Thyroid gland (tissue), 4 donors: ENCODE data around the gene LRRN4CL. TPM values are rescaled to one million over a fixed set of nuclear protein-coding genes. Genes with fewer than 3 reads are reported as not detected.
A peak's percentile ranks its signal among the peaks of the same experiment; 100 is the strongest.

Source experiments
- DNase-seq, 2 donors: peaks; one replicate each; pipeline ENCODE4 v3.0.0-alpha.2; 2019
- H3K27ac ChIP-seq, 3 donors: fragments of 200-600 bp; sonication (generic); 1 replicate in 2 of 3; 2 replicates in 1 of 3; pipeline ENCODE4 v1.5.1; 2016 to 2019; ENCODE audit warnings: mild to moderate bottlenecking in 1 of 3, moderate library complexity in 1 of 3
- H3K27me3 ChIP-seq: fragments of 200-600 bp; sonication (generic); one replicate; pipeline ENCODE4 v1.5.1; 2019
- H3K36me3 ChIP-seq, 2 donors: fragments of 200-600 bp; sonication (generic); one replicate each; pipeline ENCODE4 v1.5.1; 2016 to 2019
- H3K4me1 ChIP-seq, 2 donors: fragments of 200-600 bp; sonication (generic); one replicate each; pipeline ENCODE4 v1.5.1; 2017 to 2019
- H3K4me3 ChIP-seq, 3 donors: fragments of 200-600 bp; sonication (generic); replicated peaks in 1 of 3; 1 replicate in 2 of 3; 2 replicates in 1 of 3; pipeline ENCODE4 v1.5.1; 2016; ENCODE audit warnings: mild to moderate bottlenecking in 1 of 3
- H3K9me3 ChIP-seq: fragments of 200-600 bp; sonication (generic); one replicate; pipeline ENCODE4 v1.5.1; 2017
- CTCF ChIP-seq, 6 experiments: fragments of 200-600 bp in 3 of 6; fragments of 450-650 bp in 3 of 6; sonication (generic) in 3 of 6; IDR thresholded peaks; one replicate each; pipeline ENCODE4 v1.5.1; 2016 to 2019; ENCODE audit warnings: antibody characterized with exemption in 6 of 6, mild to moderate bottlenecking in 2 of 6, inconsistent platforms in 1 of 6, moderate library complexity in 1 of 6
- POLR2A ChIP-seq, 2 donors: fragments of 450-650 bp; IDR thresholded peaks; one replicate each; pipeline ENCODE4 v1.6.1; 2017; ENCODE audit warnings: antibody characterized with exemption in 2 of 2, mild to moderate bottlenecking in 2 of 2, moderate library complexity in 1 of 2
- WGBS, 2 donors: methylation state at CpG; one replicate each; pipeline ENCODE4 v1.1.5; 2017; 5-methylcytosine and 5-hydroxymethylcytosine counted together
- intact Hi-C: fragments of 100-400 bp; cut with DNase I; formaldehyde crosslinking; loops from one replicate; pipeline ENCODE4 v1.15.1; 2023
- total RNA-seq, 4 donors: library from RNA; depleted of rRNA; stranded (reverse); fragments of >200 nt; gene quantifications; one replicate each; pipeline ENCODE4 v1.2.3, GENCODE V29; 2016

The LRRN4CL gene
- total RNA-seq, 4 donors from 2014 or later: 2.5 to 18.3 (median 9.0) TPM

GRCh38 chr11:62680825-62681240 is 8.5 kb downstream of the LRRN4CL start:
- 48 to 68% methylated on average over 3 to 4 of the region's 4 CpGs for WGBS, 2 donors
- no peaks in the 10 kb centered on the region for H3K27me3 ChIP-seq
- H3K9me3 ChIP-seq: no peaks in the 10 kb centered on the region
- H3K4me3 ChIP-seq: no peak overlapping the region
- TF ChIP-seq CTCF (IDR thresholded peaks at IDR 0.05): peak in 3 of 6 experiments; percentile 16 to 30 (median 20)
- TF ChIP-seq POLR2A (IDR thresholded peaks at IDR 0.05): no peak
- no peak overlapping the region for H3K27ac ChIP-seq
- no peak for DNase-seq
- H3K4me1 ChIP-seq: peaks cover 6 to 20% of the 10 kb centered on the region in 2 donors
- peaks cover 12% of the 10 kb centered on the region in 2 donors for H3K36me3 ChIP-seq
- intact Hi-C loops: no loop called here

- peak; percentile 88 for DNase-seq
- Histone ChIP-seq H3K27ac (peak within 1 kb of the TSS; percentile 77 to 82 (median 80)), H3K4me3 (peak within 1 kb of the TSS; percentile 69 to 98 (median 82)), H3K36me3 (peaks cover 12% of the 10 kb centered on the region in 2 donors), H3K27me3 (no peaks in the 10 kb centered on the region), H3K4me1 (peaks cover 6 to 20% of the 10 kb centered on the region in 2 donors), H3K9me3 (no peaks in the 10 kb centered on the region)
- intact Hi-C loops: no loop called here
- TF ChIP-seq POLR2A (IDR thresholded peaks at IDR 0.05) (peak in 1 of 2 donors; percentile 58), CTCF (IDR thresholded peaks at IDR 0.05) (peak in 1 of 6 experiments; percentile 10)
- WGBS, 2 donors: 10 to 40% methylated on average over 10 to 33 of the region's 55 CpGs
Measured at GRCh38 chr11:62678770-62679696, 10.3 kb downstream of the LRRN4CL start, which contains the start of gene UBXN1. TSS of gene UBXN1 (minus strand) at chr11:62679073. CDS start at chr11:62678923, 150 bp downstream.

- peaks cover 6 to 20% of the 10 kb centered on the region in 2 donors for H3K4me1 ChIP-seq
- 5 to 14% methylated on average over 9 to 10 of the region's 16 CpGs for WGBS, 2 donors
- H3K27ac ChIP-seq: peak overlapping the region; percentile 77 to 82 (median 80)
- no peak for DNase-seq
- H3K9me3 ChIP-seq: no peaks in the 10 kb centered on the region
- intact Hi-C loops: no loop called here
- H3K4me3 ChIP-seq: peak overlapping the region; percentile 69 to 98 (median 82)
- no peaks in the 10 kb centered on the region for H3K27me3 ChIP-seq
- no peak for TF ChIP-seq POLR2A (IDR thresholded peaks at IDR 0.05)
- peaks cover 12% of the 10 kb centered on the region in 2 donors for H3K36me3 ChIP-seq
Measured at GRCh38 chr11:62678433-62678769, 10.9 kb downstream of the LRRN4CL start.

- TF ChIP-seq CTCF (IDR thresholded peaks at IDR 0.05) (no peak), POLR2A (IDR thresholded peaks at IDR 0.05) (no peak)
- WGBS, 2 donors: 83 to 85% methylated on average over 15 of the region's 15 CpGs
- intact Hi-C loops: no loop called here
- Histone ChIP-seq H3K27ac (peak overlapping the region in 1 of 3 donors; percentile 82), H3K27me3 (no peaks in the 10 kb centered on the region), H3K4me3 (peak overlapping the region in 1 of 3 donors; percentile 82), H3K9me3 (no peaks in the 10 kb centered on the region), H3K36me3 (peaks cover 12% of the 10 kb centered on the region in 2 donors), H3K4me1 (peaks cover 8 to 27% of the 10 kb centered on the region in 2 donors)
- DNase-seq: no peak
Measured at GRCh38 chr11:62677714-62678113, 11.6 kb downstream of the LRRN4CL start.

GRCh38 chr11:62677156-62677555 is 12.2 kb downstream of the LRRN4CL start:
- Histone ChIP-seq H3K36me3 (peaks cover 12% of the 10 kb centered on the region in 2 donors), H3K27ac (no peak overlapping the region), H3K4me3 (no peak overlapping the region), H3K4me1 (peaks cover 13 to 32% of the 10 kb centered on the region in 2 donors), H3K27me3 (no peaks in the 10 kb centered on the region), H3K9me3 (no peaks in the 10 kb centered on the region)
- 84 to 86% methylated on average over 6 of the region's 6 CpGs for WGBS, 2 donors
- TF ChIP-seq POLR2A (IDR thresholded peaks at IDR 0.05) (no peak), CTCF (IDR thresholded peaks at IDR 0.05) (no peak)
- intact Hi-C loops: no loop called here
- no peak for DNase-seq
